GM12878 (cell line): ENCODE data around the gene IL19. TPM values are rescaled to one million over a fixed set of nuclear protein-coding genes. Genes with fewer than 3 reads are reported as not detected.

Source experiments
- ATAC-seq: fragments of 200-7000 bp; cut with Tn5 transposase; 3 replicates; pipeline ENCODE4 v1.9.1; 2020; ENCODE audit warnings: mild to moderate bottlenecking, moderate library complexity
- BruUV-seq: library from RNA; stranded (reverse); fragments of 400-500 nt; replicated peaks from 2 replicates; lab custom pipeline; 2021; lab: Mats Ljungman, UMichigan
- CTCF ChIA-PET: fragments of 300-600 bp; sonication (Branson Sonifier 250); formaldehyde crosslinking; extraction: SDS; loops from one replicate; lab custom pipeline; 2021; ENCODE audit warnings: inconsistent platforms; lab: Yijun Ruan, JAX
- POLR2A ChIA-PET: fragments of 350-600 bp; formaldehyde crosslinking; extraction: SDS; loops from one replicate; lab custom pipeline; 2021; ENCODE audit warnings: inconsistent platforms; lab: Charles Lee
- RAD21 ChIA-PET: fragments of 300-600 bp; sonication (Branson Sonifier 250); formaldehyde crosslinking; loops from one replicate; lab custom pipeline; 2023; ENCODE audit warnings: antibody characterized with exemption; ENCODE audit not compliant: unreplicated experiment; lab: Charles Lee
- SMC1A ChIA-PET: fragments of 300-600 bp; sonication (Branson Sonifier 250); formaldehyde crosslinking; loops from one replicate; lab custom pipeline; 2023; ENCODE audit not compliant: unreplicated experiment, uncharacterized antibody; lab: Charles Lee
- DNase-seq: peaks from one replicate; pipeline ENCODE4 v3.0.0-alpha.2; 2011; ENCODE audit warnings: low read depth, low spot score
- FAIRE-seq: peaks from 3 replicates; lab custom pipeline; 2011; peaks lifted over from hg19 to GRCh38; lab: Jason Lieb, UNC
- H2AFZ ChIP-seq: 2 replicates; pipeline ENCODE4 v1.6.0; 2011; ENCODE audit warnings: low read depth, low read length, control low read depth; ENCODE audit not compliant: control insufficient read depth
- H3K27ac ChIP-seq: 2 replicates; pipeline ENCODE4 v1.5.1; 2011; ENCODE audit warnings: control low read depth; ENCODE audit not compliant: control insufficient read depth, insufficient read depth
- H3K27me3 ChIP-seq, 2 experiments: replicated peaks in 1 of 2; 2 replicates each; pipeline versions ENCODE4 v1.6.0 to v1.6.1; 2011; ENCODE audit warnings: low read length in 1 of 2; ENCODE audit not compliant: control insufficient read depth in 2 of 2, insufficient read depth in 2 of 2
- H3K36me3 ChIP-seq, 2 experiments: 2 replicates each; pipeline ENCODE4 v1.5.1; 2011; ENCODE audit warnings: low read length in 1 of 2; ENCODE audit not compliant: control insufficient read depth in 2 of 2, insufficient read depth in 2 of 2
- H3K4me1 ChIP-seq: 2 replicates; pipeline ENCODE4 v1.6.1; 2011; ENCODE audit warnings: mild to moderate bottlenecking, low read length, moderate library complexity, mixed read lengths; ENCODE audit not compliant: control insufficient read depth, insufficient read depth
- H3K4me2 ChIP-seq: 2 replicates; pipeline ENCODE4 v1.6.0; 2011; ENCODE audit warnings: control low read depth; ENCODE audit not compliant: control insufficient read depth, insufficient read depth
- H3K4me3 ChIP-seq: fragments of 200-600 bp; sonication (generic); 2 replicates; pipeline ENCODE4 v1.5.1; 2016
- H3K79me2 ChIP-seq: 2 replicates; pipeline ENCODE4 v1.6.0; 2011; ENCODE audit warnings: low read length; ENCODE audit not compliant: control insufficient read depth, insufficient read depth
- H3K9ac ChIP-seq: 2 replicates; pipeline ENCODE4 v1.8.0; 2011; ENCODE audit warnings: low read length, control low read depth, mixed read lengths; ENCODE audit not compliant: control insufficient read depth, insufficient read depth
- H3K9me3 ChIP-seq: replicated peaks from 3 replicates; pipeline ENCODE4 v1.5.1; 2011; ENCODE audit warnings: mild to moderate bottlenecking, low read length; ENCODE audit not compliant: control insufficient read depth, insufficient read depth
- H4K20me1 ChIP-seq: 2 replicates; pipeline ENCODE4 v1.6.0; 2011; ENCODE audit not compliant: control insufficient read depth, insufficient read depth
- BHLHE40 ChIP-seq, 2 experiments: fragments of 450-650 bp in 1 of 2; IDR thresholded peaks; 2 replicates each; pipeline ENCODE4 v1.6.1; 2011 to 2017; ENCODE audit warnings: low read depth in 2 of 2, borderline replicate concordance in 1 of 2, improper control_type of control experiment in 1 of 2, low read length in 1 of 2, mild to moderate bottlenecking in 1 of 2
- BMI1 ChIP-seq: fragments of 450-650 bp; IDR thresholded peaks from 2 replicates; pipeline ENCODE4 v1.6.1; 2016; ENCODE audit warnings: mild to moderate bottlenecking, moderate library complexity, borderline replicate concordance
- IKZF1 ChIP-seq: fragments of 450-650 bp; conservative IDR thresholded peaks from 2 replicates; pipeline ENCODE4 v1.6.1; 2017; ENCODE audit warnings: antibody characterized with exemption, mild to moderate bottlenecking
- IKZF2 ChIP-seq, 2 experiments: fragments of 450-650 bp; IDR thresholded peaks; 2 replicates each; pipeline ENCODE4 v1.6.1; 2017; ENCODE audit warnings: mild to moderate bottlenecking in 2 of 2, moderate library complexity in 2 of 2
- IRF4 ChIP-seq: IDR thresholded peaks from 2 replicates; pipeline ENCODE4 v1.6.1; 2011; ENCODE audit warnings: low read depth, low read length
- RBBP5 ChIP-seq: fragments of 200-600 bp; sonication (generic); conservative IDR thresholded peaks from 2 replicates; pipeline ENCODE4 v1.6.1; 2016
- RCOR1 ChIP-seq: conservative IDR thresholded peaks from 2 replicates; pipeline ENCODE4 v1.6.1; 2012; ENCODE audit warnings: low read depth, low read length, improper control_type of control experiment
- RUNX3 ChIP-seq: IDR thresholded peaks from 2 replicates; pipeline ENCODE4 v1.6.1; 2012; ENCODE audit warnings: low read length, inconsistent platforms
- USF1 ChIP-seq: IDR thresholded peaks from 2 replicates; pipeline ENCODE4 v1.6.1; 2011; ENCODE audit warnings: borderline replicate concordance, low read depth, mild to moderate bottlenecking, moderate library complexity, mixed read lengths, low read length; ENCODE audit not compliant: insufficient read depth; ENCODE audit errors: extremely low read length
- ZBED1 ChIP-seq: IDR thresholded peaks from 2 replicates; pipeline ENCODE4 v1.6.1; 2016; ENCODE audit warnings: borderline replicate concordance
- WGBS: methylation state at CpG from one replicate; pipeline ENCODE4 v1.1.6; 2016; ENCODE audit warnings: low lambda C conversion rate; ENCODE audit not compliant: insufficient replicate concordance, insufficient coverage; ENCODE audit errors: missing lambda C conversion rate; 5-methylcytosine and 5-hydroxymethylcytosine counted together
- in situ Hi-C: fragments of 300-500 bp; cut with MboI; formaldehyde crosslinking; loops from 9 replicates; pipeline ENCODE4 v1.14.3; 2018; ENCODE audit warnings: mixed read lengths
- intact Hi-C: fragments of 100-400 bp; cut with micrococcal nuclease; formaldehyde crosslinking; loops from one replicate; pipeline ENCODE4 v1.14.2; 2022; ENCODE audit not compliant: unreplicated experiment
- polyA plus RNA-seq, 11 experiments: library from polyadenylated mRNA; depleted of rRNA in 4 of 11; unstranded in 6 of 11; stranded (reverse) in 5 of 11; fragments of >200 nt; fragmentation: Nextera tagmentation in 4 of 11; fragmentation: Illumina TruSeq in 1 of 11; extraction: Ambion mirVana in 4 of 11; extraction: Trizol in 1 of 11; gene quantifications; 1 replicate in 1 of 11; 2 replicates in 10 of 11; pipeline versions ENCODE4 v1.2.1 to v1.2.3, GENCODE V29; 2011 to 2016; ENCODE audit warnings: inconsistent platforms in 2 of 11, missing spikeins in 2 of 11, low read depth in 1 of 11
- total RNA-seq, 4 experiments: library from RNA; depleted of rRNA in 3 of 4; stranded (reverse); fragments of >200 nt in 3 of 4; fragmentation: Illumina TruSeq in 1 of 4; extraction: Trizol in 1 of 4; gene quantifications; 2 replicates each; pipeline versions ENCODE4 v1.2.1 to v1.2.3, GENCODE V29; 2013 to 2021

IL19 gene
- total and polyA plus RNA-seq, 10 of the 15 experiments (the other 5 are each of a cell fraction or from before 2014, with no cell fraction given): 0.10 to 0.73 (median 0.28) TPM; not detected in 6

- no peaks in the 10 kb centered on the region for H3K27me3 ChIP-seq
- TF ChIP-seq RUNX3 (peak; percentile 68), BMI1 (no peak), BHLHE40 (IDR thresholded peaks at IDR 0.05; ENCODE audit: borderline replicate concordance in 1 of 2, low read depth in 2 of 2, low read length in 1 of 2) (peak; percentile 83 to 90), USF1 (peak; percentile 41), ZBED1 (no peak), IKZF2 (IDR thresholded peaks at IDR 0.05) (peak in 1 of 2 experiments; percentile 27; a peak in 1 of 4 replicates), RBBP5 (no peak), IKZF1 (peak; percentile 42; the same call in 1 of the 2 replicates), RCOR1 (no peak), IRF4 (0 out of 2 replicates have a peak, but pooled peaks have one; percentile 11)
- TF ChIP-seq, all 136 proteins: peak for 6
- no TSS peak for BruUV-seq
- no peaks in the 10 kb centered on the region for H3K36me3 ChIP-seq
- ChIA-PET SMC1A (interaction anchor here (0.6 to 2.1 kb wide), 13 partner anchors 9 to 331 kb away, joined by 3 to 12 read pairs (median 4); partner anchors contain the start of gene IL19), CTCF (interaction anchor here (0.5 to 1.6 kb wide), 7 partner anchors 10 to 235 kb away, joined by 3 to 7 read pairs (median 4); no protein-coding TSS in a partner anchor), RAD21 (interaction anchor here (0.9 to 1.8 kb wide), 4 partner anchors 10 to 65 kb away, joined by 3 to 6 read pairs (median 4); no protein-coding TSS in a partner anchor), POLR2A (interaction anchor here (0.5 kb wide), 1 partner anchor 32 kb away, joined by 7 read pairs; no protein-coding TSS in a partner anchor)
- intact Hi-C loops: no loop called here
- no peak overlapping the region for H3K27ac ChIP-seq
- no peaks in the 10 kb centered on the region for H3K9me3 ChIP-seq
- ATAC-seq (peak; percentile 22), DNase-seq (no peak), FAIRE-seq (no peak)
- in situ Hi-C loops: no loop called here
- 6% methylated on average over 4 of the region's 4 CpGs for WGBS
- H3K4me3 ChIP-seq: no peak overlapping the region
- no peaks in the 10 kb centered on the region for H3K79me2 ChIP-seq
- no peaks in the 10 kb centered on the region for H4K20me1 ChIP-seq
- peaks cover 51% of the 10 kb centered on the region for H3K4me1 ChIP-seq
- no peak overlapping the region for H3K9ac ChIP-seq
- no peak overlapping the region for H2AFZ ChIP-seq
- H3K4me2 ChIP-seq: 0 out of 2 replicates have a peak overlapping the region, but pooled peaks have one; percentile 5
Measured at GRCh38 chr1:206744683-206745082, 25.9 kb upstream of the IL19 start.
